Measurements from ENCODE around the gene TMEM121.
A peak's percentile ranks its signal among the peaks of the same experiment; 100 is the strongest.

The TMEM121 gene

GRCh38 chr14:105487449-105487985 lies 38.9 kb upstream of the TMEM121 start:
- no peak for DNase-seq (ENCODE audit: low spot score)
- TF ChIP-seq CTCF (IDR thresholded peaks at IDR 0.05; ENCODE audit: borderline replicate concordance, control extremely low read depth, extremely low read depth, insufficient read depth, missing control alignments), result no peak
- in situ Hi-C loops (cut with MboI; ENCODE audit: low sequenced_read_pairs, unreplicated experiment), result loop anchor here (10.0 kb wide), 1 partner anchor 113 kb away; no protein-coding TSS in a partner anchor

GRCh38 chr14:105487986-105488777 lies 38.2 kb upstream of the TMEM121 start:
- in situ Hi-C loops (cut with MboI; ENCODE audit: low sequenced_read_pairs, unreplicated experiment), result loop anchor here (10.0 kb wide), 1 partner anchor 113 kb away; no protein-coding TSS in a partner anchor
- TF ChIP-seq CTCF (IDR thresholded peaks at IDR 0.05; ENCODE audit: borderline replicate concordance, control extremely low read depth, extremely low read depth, insufficient read depth, missing control alignments), result no peak
- no peak for DNase-seq (ENCODE audit: low spot score)

- DNase-seq (ENCODE audit: low spot score), result no peak
- TF ChIP-seq CTCF (IDR thresholded peaks at IDR 0.05; ENCODE audit: borderline replicate concordance, control extremely low read depth, extremely low read depth, insufficient read depth, missing control alignments), result no peak
- in situ Hi-C loops (cut with MboI; ENCODE audit: low sequenced_read_pairs, unreplicated experiment), result loop anchor here (10.0 kb wide), 1 partner anchor 114 kb away; no protein-coding TSS in a partner anchor
Observed at GRCh38 chr14:105488781-105489541, 37.4 kb upstream of the TMEM121 start.

GRCh38 chr14:105489542-105490266 lies 36.7 kb upstream of the TMEM121 start:
- in situ Hi-C loops (cut with MboI; ENCODE audit: low sequenced_read_pairs, unreplicated experiment), result loop anchor here (10.0 kb wide), 1 partner anchor 115 kb away; no protein-coding TSS in a partner anchor
- peak; percentile 84 for DNase-seq (ENCODE audit: low spot score)
- TF ChIP-seq CTCF (IDR thresholded peaks at IDR 0.05; ENCODE audit: borderline replicate concordance, control extremely low read depth, extremely low read depth, insufficient read depth, missing control alignments), result peak; percentile 65

GRCh38 chr14:105490267-105490571 lies 36.2 kb upstream of the TMEM121 start:
- in situ Hi-C loops (cut with MboI; ENCODE audit: low sequenced_read_pairs, unreplicated experiment), result no loop called here

More at GRCh38 chr14:105490267-105490571, 36.2 kb upstream of the TMEM121 start:
- DNase-seq (ENCODE audit: low spot score), result no peak
- no peak for TF ChIP-seq CTCF (IDR thresholded peaks at IDR 0.05; ENCODE audit: borderline replicate concordance, control extremely low read depth, extremely low read depth, insufficient read depth, missing control alignments)

Measured in GM13976 (cell line).